ENCODE data around the gene NUAK2.

DNA sequence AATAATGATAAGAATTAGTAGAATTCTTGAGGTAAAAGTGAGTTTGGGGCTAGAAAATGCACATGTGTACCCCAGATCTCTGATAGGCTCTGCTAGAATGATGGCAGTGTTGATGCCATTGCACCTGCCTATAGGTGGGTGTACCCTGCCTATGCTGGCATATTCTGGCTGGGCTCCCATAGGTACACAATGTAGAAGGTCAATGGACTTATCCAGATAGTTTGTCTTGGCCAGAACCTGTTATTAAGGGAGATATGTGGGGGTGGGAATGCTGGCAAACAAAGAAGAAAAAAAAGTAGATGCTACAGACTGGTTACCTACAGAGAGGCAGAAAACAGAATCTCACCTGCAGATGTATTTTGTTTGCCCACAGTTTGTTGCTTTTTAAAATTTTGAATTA lies 49.2 kb upstream of the NUAK2 start:
- TF ChIP-seq POLR2AphosphoS5 (IDR thresholded peaks at IDR 0.05; ENCODE audit: low read depth, low read length): no peak
- TF ChIP-seq SIN3A (IDR thresholded peaks at IDR 0.05; ENCODE audit: borderline replicate concordance, insufficient read depth, low read length): no peak
- no peak for TF ChIP-seq TAF1 (IDR thresholded peaks at IDR 0.05; ENCODE audit: borderline replicate concordance, insufficient read depth, low read length)
- no peak for TF ChIP-seq REST (IDR thresholded peaks at IDR 0.05; ENCODE audit: insufficient read depth in 1 of 2, low read depth in 2 of 2, low read length in 2 of 2)
